CD1c-positive myeloid dendritic cell (primary cell): ENCODE results near the gene ATP1B3.
"Not testable (repeated sequence)": the region's sequence is repeated elsewhere in the genome, so short reads cannot be mapped to it uniquely, and the experiment has no call there.

Experiments
- DNase-seq: peaks from one replicate; pipeline ENCODE4 v3.0.0-alpha.2; 2016; ENCODE audit errors: extremely low spot score

ATP1B3 gene

DNA sequence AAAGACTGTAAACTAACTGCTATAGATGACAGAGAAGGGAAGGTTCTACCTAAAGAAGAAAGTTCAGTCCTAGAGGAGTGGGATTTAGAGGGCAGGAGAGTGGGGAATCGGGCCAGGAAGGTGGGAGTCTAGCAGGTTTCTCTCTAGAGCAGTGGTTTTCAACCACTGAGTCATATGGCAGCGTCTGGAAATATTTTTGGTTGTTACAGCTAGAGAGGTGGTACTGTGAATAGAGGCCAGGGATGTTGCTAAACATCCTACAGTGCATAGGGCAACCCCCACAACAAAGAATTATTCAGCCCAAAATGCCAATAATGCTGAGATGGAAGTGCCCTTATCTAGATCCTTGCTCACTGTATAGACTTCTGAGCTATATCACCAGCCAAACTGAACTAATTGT, 28.7 kb downstream of the ATP1B3 start:
- DNase-seq: no peak

GRCh38 chr3:141909408-141909807, 33.0 kb downstream of the ATP1B3 start:
- DNase-seq: no peak

- DNase-seq: not testable (repeated sequence)
Observed at GRCh38 chr3:141909986-141910385, 33.5 kb downstream of the ATP1B3 start.

DNA sequence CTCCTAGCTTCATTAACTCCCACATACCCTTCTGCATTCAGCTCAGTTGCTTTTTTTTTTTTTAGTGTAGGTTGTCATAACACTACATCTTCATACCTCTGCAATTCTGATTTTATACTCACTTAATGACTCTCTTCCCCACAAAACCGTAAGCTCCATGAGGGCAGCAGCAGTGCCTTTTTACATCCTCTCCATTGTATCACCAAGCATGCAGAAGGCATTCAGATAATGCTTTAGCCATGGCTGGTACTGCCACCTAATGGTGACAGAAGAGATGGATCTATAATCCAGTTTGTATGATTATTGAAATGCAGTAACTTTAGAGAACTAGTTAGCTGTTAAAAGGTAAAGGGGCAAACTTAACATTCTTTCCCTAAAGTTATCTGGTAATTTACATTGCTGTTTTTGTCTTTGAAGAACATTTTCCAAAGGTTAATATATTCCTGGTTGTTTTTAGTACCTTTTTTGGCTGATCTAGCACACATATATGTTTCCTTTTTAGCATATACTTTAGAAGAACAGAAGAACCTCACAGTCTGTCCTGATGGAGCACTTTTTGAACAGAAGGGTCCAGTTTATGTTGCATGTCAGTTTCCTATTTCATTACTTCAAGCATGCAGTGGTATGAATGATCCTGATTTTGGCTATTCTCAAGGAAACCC, 36.8 kb downstream of the ATP1B3 start:
- peak; percentile 73 for DNase-seq

DNA sequence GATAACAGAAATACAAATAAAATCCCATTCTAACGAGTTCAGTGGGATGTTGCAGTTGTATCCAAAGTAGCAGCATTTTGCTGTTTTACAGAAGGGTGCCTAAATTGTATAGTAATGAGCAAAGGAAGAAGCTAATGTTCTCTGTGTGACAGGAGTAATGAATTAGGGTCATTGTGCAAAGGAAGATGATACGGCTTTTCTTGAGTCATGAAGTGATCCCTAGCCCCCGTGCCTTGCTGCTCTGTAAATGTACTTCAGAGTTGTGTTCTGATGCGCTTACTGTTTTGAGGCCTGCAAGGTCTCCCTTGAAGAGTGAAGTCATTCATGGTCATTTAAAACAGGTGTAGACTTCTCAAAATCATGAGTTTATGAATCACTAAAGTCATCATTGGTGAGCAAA, 37.9 kb downstream of the ATP1B3 start:
- DNase-seq: no peak

- no peak for DNase-seq
Observed at GRCh38 chr3:141915016-141915415, 38.6 kb downstream of the ATP1B3 start.

DNA sequence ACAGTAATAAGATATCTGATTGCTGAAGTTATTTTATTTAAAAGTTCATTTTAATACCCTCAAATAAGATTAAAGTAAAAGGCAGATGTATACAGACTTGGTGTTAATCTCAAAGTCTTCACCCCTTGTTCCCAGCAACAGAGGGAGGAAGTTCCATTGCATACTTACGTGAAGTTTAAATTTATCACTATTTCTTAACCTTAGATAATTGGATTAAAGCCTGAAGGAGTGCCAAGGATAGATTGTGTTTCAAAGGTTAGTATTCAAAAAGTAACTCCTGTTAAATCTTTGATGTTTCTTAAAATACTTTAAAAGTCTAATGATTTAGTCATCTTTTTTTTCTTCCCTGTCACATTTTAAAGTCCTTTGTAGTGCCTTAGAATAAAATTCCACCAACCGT, 39.3 kb downstream of the ATP1B3 start:
- no peak for DNase-seq

DNA sequence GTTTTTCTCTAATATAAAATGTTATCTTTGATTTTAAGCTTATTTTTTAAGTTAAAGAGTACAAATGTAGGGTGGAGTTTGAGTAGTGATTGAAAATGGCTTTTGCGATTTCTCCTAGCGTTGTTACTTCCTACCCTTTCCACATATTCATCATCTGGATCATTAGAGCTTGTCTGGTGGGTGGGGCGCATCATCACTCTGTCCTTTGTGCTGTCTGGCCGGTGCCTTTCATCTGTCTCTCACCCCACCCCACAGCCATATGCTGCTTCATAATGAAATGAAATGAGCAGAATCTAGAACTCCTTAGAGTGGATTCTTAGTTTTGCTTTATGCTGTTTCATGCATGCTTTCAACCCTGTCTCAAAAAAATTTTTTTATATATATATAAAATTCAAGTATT, 44.3 kb downstream of the ATP1B3 start:
- no peak for DNase-seq

GRCh38 chr3:141921316-141921715, 44.9 kb downstream of the ATP1B3 start:
- DNase-seq: no peak

GRCh38 chr3:141925677-141926076, 49.2 kb downstream of the ATP1B3 start:
- DNase-seq: not testable (repeated sequence)

DNA sequence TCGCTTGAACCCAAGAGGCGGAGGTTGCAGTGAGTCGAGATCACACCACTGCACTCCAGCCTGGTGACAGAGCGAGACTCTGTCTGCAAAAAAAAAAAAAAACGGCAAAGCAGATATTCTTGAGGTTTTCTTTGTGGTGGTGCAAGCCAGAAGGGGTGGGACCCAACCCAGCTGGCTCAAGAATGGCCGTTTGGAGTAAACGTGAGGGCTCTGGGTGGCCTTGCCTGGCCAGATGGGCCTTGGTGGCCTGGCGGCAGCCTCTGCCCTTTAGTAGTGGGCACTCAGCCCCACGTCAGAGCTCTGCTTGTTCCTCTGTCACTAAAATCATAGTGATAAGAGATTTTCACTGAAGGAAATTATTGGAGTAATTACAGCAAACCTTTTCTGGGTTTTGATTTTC, 50.5 kb downstream of the ATP1B3 start:
- DNase-seq: no peak

- DNase-seq: peak; percentile 33
Observed at GRCh38 chr3:141928631-141929270, 52.3 kb downstream of the ATP1B3 start.

- no peak for DNase-seq
Observed at GRCh38 chr3:141929341-141929995, 53.0 kb downstream of the ATP1B3 start.

DNA sequence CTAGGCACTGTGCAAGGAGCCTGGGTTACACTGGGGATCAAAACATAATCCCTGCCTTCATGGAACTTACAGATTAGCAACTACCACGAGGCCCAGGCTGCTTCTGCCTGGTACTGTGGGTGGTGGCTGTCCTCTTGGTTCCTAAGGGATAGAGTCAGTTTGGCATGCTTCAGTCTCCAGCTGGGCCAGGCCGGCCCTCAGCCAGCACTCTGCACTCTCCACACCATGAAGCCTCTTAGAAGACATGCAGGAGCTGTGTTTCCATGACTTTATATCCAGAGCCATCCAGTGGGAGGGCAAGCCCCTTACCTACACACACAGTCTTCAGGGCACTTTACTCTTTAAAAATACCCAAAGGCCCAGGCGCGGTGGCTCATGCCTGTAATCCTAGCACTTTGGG, 54.4 kb downstream of the ATP1B3 start:
- DNase-seq: no peak

- DNase-seq: no peak
Observed at GRCh38 chr3:141933421-141934300, 57.2 kb downstream of the ATP1B3 start.

DNA sequence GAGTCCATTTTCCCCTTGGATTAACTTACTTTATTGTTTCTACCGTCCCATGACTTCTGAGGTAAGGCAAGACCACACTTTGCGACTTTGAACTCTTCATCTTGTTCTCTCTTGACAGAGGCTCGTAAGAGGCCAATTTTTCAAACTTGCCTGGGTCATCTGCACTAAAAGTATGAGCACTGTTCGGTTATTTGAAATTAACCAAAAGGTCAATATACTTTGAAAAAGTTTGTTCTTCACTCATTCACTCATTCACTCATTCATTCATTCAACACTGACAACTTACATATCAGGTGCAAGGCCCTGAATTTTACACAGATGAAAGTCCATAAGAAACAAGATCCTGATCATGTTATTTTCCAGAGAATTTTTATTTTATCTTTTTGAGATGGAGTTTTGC, 57.9 kb downstream of the ATP1B3 start:
- no peak for DNase-seq

GRCh38 chr3:141938011-141938500, 61.6 kb downstream of the ATP1B3 start:
- DNase-seq: no peak

DNA sequence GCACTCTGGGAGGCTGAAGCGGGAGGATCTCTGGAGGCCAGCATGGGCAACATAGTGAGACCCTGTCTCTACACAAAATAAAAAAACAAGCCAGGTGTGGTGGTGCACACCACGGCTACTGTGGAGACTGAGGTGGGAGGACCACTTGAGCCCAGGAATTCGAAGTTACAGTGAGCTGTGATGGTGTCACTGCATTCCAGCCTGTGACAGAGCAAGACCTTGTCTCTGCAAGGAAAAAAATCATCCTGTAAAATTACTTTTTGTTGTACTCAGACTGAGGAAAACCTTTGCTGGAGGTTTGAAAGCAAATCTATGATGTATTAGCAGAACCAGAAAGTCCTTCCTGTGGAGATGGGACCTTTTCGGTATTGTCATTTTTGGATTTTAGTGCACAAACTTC, 63.3 kb downstream of the ATP1B3 start:
- no peak for DNase-seq

DNA sequence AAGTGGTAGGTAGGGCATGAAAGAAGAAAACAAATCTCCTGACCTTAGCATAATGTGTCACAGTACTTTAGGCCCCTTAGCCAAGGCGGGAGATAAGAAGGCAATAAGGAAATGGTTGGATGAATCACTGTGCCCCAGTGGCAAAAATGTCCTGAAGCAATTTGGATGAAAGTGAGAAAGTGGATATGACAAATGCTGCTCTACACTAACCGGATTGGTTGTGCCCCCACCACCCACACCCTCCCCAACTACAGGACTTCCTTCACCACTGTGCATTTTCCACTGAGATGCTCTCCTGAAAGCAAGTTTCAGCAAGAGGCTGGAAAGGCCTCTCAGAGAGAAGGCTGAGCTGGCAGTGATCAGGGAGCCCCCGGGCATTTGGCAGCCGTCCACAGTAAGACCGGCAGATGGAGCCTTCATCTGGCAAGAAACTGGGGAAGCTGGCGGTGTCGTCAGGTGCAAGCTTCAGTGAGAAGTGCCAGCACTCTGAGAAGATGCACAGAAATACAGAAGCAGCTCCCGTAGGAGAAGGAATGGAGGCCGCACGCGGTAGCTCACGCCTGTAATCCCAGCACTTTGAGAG, 63.8 kb downstream of the ATP1B3 start:
- DNase-seq: peak; percentile 23

GRCh38 chr3:141941093-141941492, 64.7 kb downstream of the ATP1B3 start:
- DNase-seq: peak; percentile 12

GRCh38 chr3:141942006-141942405, 65.6 kb downstream of the ATP1B3 start:
- no peak for DNase-seq
